SU-DHL-6 (cell line): ENCODE measurements around the gene CFAP141.

Source experiments
- CTCF ChIP-seq: fragments of 200-600 bp; sonication (generic); IDR thresholded peaks from one replicate; pipeline ENCODE4 v1.5.1; 2017; ENCODE audit warnings: antibody characterized with exemption, mild to moderate bottlenecking, low read length, moderate library complexity; ENCODE audit not compliant: insufficient read depth, poor library complexity, severe bottlenecking
- EZH2phosphoT487 ChIP-seq: fragments of 200-600 bp; sonication (generic), shearing (Covaris generic); conservative IDR thresholded peaks from 2 replicates; pipeline ENCODE4 v1.6.1; 2018; ENCODE audit warnings: mild to moderate bottlenecking, antibody characterized with exemption, low read length, moderate library complexity, mixed read lengths

DNA sequence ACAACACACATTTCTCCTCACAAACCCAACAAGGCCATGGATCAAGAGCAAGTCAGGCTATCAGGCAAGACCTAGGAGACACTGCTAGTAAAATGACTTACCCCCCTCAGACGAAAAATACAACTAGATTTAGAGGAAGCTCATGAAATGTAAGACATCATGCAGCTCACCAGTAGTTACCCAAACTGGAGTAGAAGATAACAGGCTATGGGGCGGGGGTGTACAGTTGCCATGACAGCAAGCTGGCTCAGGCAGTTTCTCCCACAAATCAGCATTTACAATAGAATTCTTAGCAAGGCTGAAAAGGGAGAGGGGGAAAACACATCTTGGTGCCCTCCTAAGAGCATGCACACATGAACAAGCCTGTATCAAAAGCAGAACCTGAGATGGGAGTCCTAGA lies 28.1 kb downstream of the CFAP141 start:
- TF ChIP-seq CTCF (no peak), EZH2phosphoT487 (no peak)
